Prostate gland (tissue), 2 donors: ENCODE data around the gene HMHB1.

ENCODE experiments used
- POLR2A ChIP-seq: fragments of 450-650 bp; IDR thresholded peaks from one replicate; pipeline ENCODE4 v1.6.1; 2016; ENCODE audit warnings: antibody characterized with exemption, mild to moderate bottlenecking
- POLR2AphosphoS5 ChIP-seq: sonication (generic); formaldehyde crosslinking; IDR thresholded peaks from one replicate; pipeline ENCODE4 v1.6.1; 2017; ENCODE audit warnings: antibody characterized with exemption
- TF ChIP-seq, protein P1 (sequence below), 4 experiments: fragments of 200-600 bp in 2 of 4; fragments of 450-650 bp in 2 of 4; sonication (generic) in 2 of 4; IDR thresholded peaks; 1 replicate in 3 of 4; 2 replicates in 1 of 4; pipeline ENCODE4 v1.5.1; 2016 to 2019; ENCODE audit warnings: antibody characterized with exemption in 4 of 4, mild to moderate bottlenecking in 2 of 4, moderate library complexity in 2 of 4

GRCh38 chr5:143776951-143777350, 35.0 kb upstream of the HMHB1 start:
- TF ChIP-seq, protein P1, sequence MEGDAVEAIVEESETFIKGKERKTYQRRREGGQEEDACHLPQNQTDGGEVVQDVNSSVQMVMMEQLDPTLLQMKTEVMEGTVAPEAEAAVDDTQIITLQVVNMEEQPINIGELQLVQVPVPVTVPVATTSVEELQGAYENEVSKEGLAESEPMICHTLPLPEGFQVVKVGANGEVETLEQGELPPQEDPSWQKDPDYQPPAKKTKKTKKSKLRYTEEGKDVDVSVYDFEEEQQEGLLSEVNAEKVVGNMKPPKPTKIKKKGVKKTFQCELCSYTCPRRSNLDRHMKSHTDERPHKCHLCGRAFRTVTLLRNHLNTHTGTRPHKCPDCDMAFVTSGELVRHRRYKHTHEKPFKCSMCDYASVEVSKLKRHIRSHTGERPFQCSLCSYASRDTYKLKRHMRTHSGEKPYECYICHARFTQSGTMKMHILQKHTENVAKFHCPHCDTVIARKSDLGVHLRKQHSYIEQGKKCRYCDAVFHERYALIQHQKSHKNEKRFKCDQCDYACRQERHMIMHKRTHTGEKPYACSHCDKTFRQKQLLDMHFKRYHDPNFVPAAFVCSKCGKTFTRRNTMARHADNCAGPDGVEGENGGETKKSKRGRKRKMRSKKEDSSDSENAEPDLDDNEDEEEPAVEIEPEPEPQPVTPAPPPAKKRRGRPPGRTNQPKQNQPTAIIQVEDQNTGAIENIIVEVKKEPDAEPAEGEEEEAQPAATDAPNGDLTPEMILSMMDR (IDR thresholded peaks at IDR 0.05): no peak
- TF ChIP-seq POLR2A (no peak), POLR2AphosphoS5 (no peak)
